Left hindlimb (tissue), 1 donor: ENCODE data around the gene SH3GL2.

Source experiments
- DNase-seq: peaks from one replicate; pipeline ENCODE4 v3.0.0-alpha.2; 2018

Gene SH3GL2

DNA sequence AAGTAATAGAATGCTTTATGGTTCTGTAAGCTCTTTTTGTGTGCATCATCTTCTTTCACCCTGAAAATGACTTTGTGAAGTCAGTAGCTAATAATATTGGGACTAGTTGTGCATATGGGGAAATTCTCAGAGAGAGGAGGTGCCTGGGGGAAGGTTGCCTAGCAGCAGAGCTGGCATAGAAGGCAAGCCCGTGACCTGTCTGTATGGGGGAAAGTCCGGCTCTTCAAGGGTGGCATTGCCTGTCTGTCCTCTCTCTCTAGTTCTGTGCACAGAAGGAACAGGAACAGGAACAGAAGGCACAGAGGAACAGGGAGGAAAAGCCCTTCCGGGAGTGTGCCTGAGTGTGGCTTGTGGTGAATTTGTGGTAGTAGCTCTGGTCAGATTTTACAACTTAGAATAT, 33.1 kb downstream of the SH3GL2 start:
- DNase-seq: no peak

DNA sequence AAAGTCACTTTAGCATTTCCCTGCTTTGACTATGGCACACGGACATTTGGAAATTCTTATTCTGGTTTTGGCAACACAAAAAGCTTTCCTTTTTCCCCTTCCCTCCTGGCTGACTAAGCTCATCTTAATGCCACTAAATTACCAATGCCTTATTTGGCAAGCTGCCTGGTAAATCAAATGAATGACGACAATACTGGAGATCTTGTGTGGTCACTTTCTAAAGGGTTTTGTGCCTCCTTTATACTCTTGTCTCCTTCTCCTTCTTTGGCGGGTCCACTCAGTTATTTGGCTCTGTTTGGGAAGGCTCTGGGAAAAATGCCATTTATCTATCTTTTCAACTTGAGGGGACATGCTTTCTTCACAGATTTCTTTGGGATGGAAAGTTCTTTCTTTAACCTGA, 34.9 kb downstream of the SH3GL2 start:
- DNase-seq: no peak

GRCh38 chr9:17614250-17614649, 35.4 kb downstream of the SH3GL2 start:
- DNase-seq: no peak

GRCh38 chr9:17614903-17615302, 36.0 kb downstream of the SH3GL2 start:
- DNase-seq: no peak

GRCh38 chr9:17622141-17622540, 43.3 kb downstream of the SH3GL2 start:
- no peak for DNase-seq

DNA sequence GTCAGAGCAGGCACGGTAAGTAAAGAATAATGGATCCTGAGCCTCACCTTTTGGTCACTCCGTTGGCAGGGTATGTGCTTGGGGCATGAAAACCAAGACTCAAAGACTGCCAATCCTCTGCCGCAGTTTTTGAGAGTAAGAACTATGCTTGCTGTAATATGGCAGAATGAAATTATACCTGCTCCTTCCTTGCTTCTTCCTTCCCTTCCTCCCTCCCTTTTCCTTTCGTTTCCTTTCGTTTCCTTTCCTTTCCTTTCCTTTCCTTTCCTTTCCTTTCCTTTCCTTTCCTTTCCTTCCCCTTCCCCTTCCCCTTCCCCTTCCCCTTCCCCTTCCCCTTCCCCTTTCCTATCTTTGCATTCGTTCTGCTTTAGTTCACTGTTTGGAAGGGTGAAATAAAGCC, 43.9 kb downstream of the SH3GL2 start:
- DNase-seq: no peak

DNA sequence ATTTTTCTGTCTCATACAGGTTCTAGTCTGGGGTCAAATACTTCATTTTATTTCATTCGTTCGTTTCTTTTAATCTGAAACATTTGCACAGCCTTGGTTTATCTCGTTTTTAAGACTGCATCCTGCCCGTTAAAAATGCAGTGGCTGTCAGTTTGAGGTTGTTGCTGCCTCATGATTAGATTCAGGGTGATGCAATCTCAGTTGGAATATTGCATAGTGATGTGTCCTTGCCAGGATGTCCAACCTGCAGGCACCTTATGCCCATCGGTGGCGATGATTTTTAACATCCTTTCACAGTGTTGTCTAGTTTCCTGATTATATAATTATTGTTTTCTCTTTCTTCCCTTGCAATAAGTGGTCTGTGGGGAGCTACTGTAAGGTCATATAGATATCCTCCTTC, 45.1 kb downstream of the SH3GL2 start:
- no peak for DNase-seq

DNA sequence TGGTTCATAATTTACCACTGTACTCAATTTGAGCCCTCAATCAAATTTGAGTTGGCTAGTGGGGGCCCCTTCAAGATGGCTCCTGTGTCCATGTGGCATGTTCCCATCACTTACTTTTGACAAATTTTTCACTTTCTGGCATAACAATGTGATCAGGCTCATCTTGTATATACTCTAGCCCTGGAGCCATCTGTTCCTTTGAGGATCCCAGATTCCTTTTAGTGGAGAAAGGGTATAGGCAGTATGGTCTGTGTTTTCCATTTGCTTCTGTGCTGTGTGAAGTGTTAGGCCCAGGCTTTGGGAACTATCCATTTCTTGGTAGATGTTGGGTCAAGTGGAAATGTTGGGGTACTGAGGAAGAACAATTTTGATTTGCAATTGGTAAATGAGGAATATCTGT, 45.7 kb downstream of the SH3GL2 start:
- DNase-seq: no peak

- DNase-seq: no peak
These were observed 47.0 kb downstream of the SH3GL2 start for GRCh38 chr9:17625644-17626388.

DNA sequence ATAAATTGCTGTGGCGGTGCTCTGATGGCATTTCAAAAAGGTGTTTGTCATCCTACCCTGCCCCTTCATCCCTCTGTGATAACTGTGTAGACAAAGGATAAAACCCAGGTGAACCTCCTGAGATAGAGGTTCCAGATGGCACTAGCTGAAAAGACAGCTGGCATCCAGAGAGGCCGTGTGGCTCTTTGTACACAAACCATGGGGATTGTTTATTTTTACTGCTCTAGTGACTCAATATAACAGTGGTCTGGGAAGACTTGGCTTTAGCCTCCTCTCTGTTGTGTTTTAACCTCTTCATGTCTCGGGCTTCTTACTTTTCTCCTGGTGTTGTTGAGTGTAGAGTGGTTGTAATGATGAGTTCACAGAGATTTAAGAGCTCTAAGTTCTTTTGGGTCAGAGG, 48.8 kb downstream of the SH3GL2 start:
- DNase-seq: no peak

DNA sequence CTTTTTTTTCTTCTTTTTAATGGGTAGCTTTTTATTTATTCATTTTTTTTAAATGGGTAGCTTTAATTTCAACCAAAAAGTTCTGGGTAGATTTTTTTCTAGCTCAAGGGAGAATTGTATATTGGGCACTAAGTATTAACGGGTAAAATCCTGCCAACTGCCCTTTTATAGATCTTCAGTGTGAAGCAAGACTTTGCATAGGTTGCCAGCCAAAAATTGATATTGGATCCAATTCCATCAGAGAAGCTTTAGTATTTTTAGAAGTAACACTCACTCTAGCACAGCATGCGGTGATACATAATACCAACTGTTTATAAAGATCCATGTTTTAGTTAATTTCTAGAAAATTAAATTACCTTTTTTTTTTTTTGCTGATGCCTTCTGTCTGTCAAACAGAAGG, 49.8 kb downstream of the SH3GL2 start:
- DNase-seq: no peak

DNA sequence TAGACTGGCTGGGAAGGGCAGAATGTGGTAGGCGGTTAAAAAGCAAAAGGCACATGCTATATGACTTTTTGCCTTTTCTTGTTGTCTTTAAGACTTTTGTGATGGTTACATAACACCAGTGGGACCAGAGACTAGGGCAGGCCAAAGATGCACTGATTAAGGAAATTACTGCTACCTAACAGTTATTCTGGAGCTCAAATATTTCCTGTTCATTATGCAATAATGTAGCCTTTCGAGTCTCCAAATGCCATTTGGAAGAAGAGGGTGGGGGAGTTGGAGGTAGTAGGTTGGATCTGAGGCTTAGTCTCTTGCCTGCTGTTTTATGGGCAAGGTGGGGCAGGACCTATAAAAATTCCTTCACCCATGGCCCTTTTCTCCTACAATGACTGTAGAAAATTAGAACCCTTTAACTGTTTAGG, 51.7 kb downstream of the SH3GL2 start:
- no peak for DNase-seq

DNA sequence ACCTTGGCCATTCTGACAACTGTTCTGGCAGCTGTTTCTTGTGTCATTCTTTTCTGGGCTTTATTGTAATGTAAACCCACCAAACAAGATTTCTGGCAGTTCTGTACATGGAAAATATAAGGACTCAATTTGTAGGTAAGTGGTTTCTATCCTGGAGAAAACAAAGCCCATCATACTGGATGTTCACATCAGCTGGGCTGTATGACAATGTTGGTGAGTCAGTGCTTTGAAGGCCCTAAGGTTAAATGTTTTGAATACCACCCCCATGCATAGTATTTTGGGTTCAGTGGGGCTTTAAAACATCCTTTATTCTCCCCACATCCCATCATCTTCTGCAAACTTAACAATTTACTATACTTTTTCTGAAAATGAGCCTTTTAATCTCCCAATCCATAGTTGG, 52.5 kb downstream of the SH3GL2 start:
- DNase-seq: no peak

GRCh38 chr9:17632994-17633393, 54.1 kb downstream of the SH3GL2 start:
- DNase-seq: no peak

GRCh38 chr9:17635115-17635890, 56.4 kb downstream of the SH3GL2 start:
- DNase-seq: no peak

GRCh38 chr9:17636349-17636748, 57.5 kb downstream of the SH3GL2 start:
- no peak for DNase-seq

DNA sequence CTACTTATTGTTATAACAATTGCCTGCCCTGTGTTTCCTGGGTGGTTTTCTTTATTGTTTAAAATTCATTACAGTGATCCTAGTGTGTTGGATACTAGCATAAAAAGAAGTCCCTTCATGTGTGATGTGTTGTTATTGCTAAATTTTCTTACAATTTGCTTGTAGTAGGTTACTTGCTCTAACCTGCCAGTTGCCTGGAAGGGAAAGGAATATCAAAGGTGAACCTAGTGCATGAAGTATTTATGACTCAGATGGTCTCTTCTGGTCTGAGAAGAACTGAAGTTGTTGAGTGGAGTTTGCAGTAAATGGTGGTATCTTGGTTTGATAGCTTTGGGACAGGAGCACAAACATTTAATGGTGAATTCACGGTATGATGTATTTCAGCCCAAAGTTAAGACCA, 58.0 kb downstream of the SH3GL2 start:
- no peak for DNase-seq

- DNase-seq: no peak
These were observed 58.4 kb downstream of the SH3GL2 start for GRCh38 chr9:17637229-17637628.

- DNase-seq: no peak
These were observed 69.7 kb downstream of the SH3GL2 start for GRCh38 chr9:17648516-17648915.

- no peak for DNase-seq
These were observed 72.9 kb downstream of the SH3GL2 start for GRCh38 chr9:17651725-17652124.

DNA sequence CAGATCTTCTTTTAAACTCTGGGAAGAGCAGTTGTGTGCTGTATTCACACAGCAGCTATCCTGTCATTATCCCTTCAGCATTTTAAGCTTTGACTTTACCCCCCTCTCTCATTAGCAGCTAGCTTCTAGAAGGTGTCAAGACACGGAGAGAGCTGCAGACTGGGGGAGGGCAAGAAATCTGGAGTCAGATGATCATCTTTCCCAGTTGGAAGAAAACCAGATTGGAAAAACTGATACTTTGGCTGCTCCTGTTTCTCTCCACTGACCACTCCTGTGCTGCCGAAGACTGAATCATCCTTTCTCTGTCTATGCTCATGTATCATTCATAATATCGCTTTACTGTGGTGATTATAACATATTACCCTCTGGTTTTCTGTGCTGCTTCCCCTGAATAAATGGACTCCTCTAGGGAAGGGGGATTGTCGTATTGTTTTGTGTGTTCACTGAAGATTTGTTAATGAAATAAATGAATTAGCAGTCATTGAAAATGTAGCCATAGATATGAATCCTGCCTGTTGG, 75.1 kb downstream of the SH3GL2 start:
- no peak for DNase-seq

DNA sequence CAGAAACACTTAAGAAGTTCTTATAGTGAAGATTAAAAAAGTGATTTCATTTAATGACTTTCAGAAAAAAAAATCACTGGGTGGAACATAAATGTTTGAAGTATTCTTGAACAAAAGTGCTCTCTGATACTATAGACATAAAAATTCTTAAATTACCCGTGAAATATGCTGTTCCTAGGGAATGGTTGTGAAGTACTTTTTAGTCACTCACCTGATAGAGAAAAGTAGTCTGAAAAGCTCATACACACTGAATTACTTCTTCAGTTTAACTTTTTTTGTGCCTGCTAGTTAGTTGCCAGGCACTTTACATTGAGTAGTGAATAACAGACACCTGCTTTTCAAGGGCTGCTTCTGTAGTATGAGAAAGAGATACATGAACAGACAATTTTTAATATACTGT, 78.0 kb downstream of the SH3GL2 start:
- DNase-seq: no peak

DNA sequence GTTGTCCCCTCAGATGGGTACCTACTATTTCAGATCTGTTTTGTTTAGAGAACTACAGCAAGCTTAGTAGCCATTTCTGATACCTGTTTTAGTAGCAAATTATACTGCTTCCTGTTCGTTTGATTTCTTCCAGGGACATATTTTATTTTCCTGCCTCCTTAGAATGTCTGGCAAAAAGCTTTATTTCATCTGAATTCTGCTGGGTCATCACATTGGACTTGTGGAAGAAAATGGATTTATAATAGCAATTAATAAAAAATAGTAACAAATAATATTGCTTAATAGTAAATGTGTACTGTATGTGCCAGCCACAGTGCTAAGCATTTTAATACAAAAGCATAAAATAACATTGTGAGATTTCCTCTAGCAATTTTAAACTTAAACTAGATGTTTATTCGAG, 79.4 kb downstream of the SH3GL2 start:
- no peak for DNase-seq

GRCh38 chr9:17660158-17660557, 81.3 kb downstream of the SH3GL2 start:
- DNase-seq: no peak
